GM23338 (cell line): ENCODE results near the gene CHRM4.

Experiments
- CREB1 ChIP-seq: fragments of 250-450 bp; sonication (Bioruptor Pico); IDR thresholded peaks from 2 replicates; pipeline ENCODE4 v1.5.0; 2020; ENCODE audit warnings: low read depth, mild to moderate bottlenecking, moderate library complexity
- CTCF ChIP-seq, 2 experiments: fragments of 200-600 bp in 1 of 2; sonication (generic) in 1 of 2; conservative IDR thresholded peaks; 2 replicates each; pipeline versions ENCODE4 v1.5.1 to v1.6.1; 2016 to 2017; ENCODE audit warnings: antibody characterized with exemption in 2 of 2, low read depth in 2 of 2, mild to moderate bottlenecking in 2 of 2, moderate library complexity in 1 of 2
- ETS1 ChIP-seq: IDR thresholded peaks from 2 replicates; pipeline ENCODE4 v1.6.1; 2016; ENCODE audit warnings: antibody characterized with exemption
- EZH2 ChIP-seq: fragments of 200-600 bp; sonication (generic); IDR thresholded peaks from one replicate; pipeline ENCODE4 v1.8.0; 2017; ENCODE audit warnings: antibody characterized with exemption, mild to moderate bottlenecking, low read depth; ENCODE audit not compliant: unreplicated experiment
- EZH2phosphoT487 ChIP-seq: fragments of 200-600 bp; sonication (generic); IDR thresholded peaks from one replicate; pipeline ENCODE4 v1.8.1; 2018; ENCODE audit warnings: antibody characterized with exemption; ENCODE audit not compliant: unreplicated experiment
- JUNB ChIP-seq: IDR thresholded peaks from one replicate; pipeline ENCODE4 v1.6.1; 2016; ENCODE audit warnings: antibody characterized with exemption; ENCODE audit not compliant: unreplicated experiment
- NANOG ChIP-seq: IDR thresholded peaks from 2 replicates; pipeline ENCODE4 v1.6.1; 2016; ENCODE audit warnings: antibody characterized with exemption, borderline replicate concordance
- POLR2AphosphoS5 ChIP-seq: IDR thresholded peaks from 2 replicates; pipeline ENCODE4 v1.6.1; 2016; ENCODE audit warnings: antibody characterized with exemption, low read depth
- REST ChIP-seq: IDR thresholded peaks from one replicate; pipeline ENCODE4 v1.6.1; 2018; ENCODE audit warnings: antibody characterized with exemption; ENCODE audit not compliant: unreplicated experiment
- STAT1 ChIP-seq: IDR thresholded peaks from one replicate; pipeline ENCODE4 v1.6.1; 2016; ENCODE audit warnings: antibody characterized with exemption; ENCODE audit not compliant: unreplicated experiment
- ZNF114 ChIP-seq: fragments of 250-450 bp; sonication (Bioruptor Pico); IDR thresholded peaks from 2 replicates; pipeline ENCODE4 v1.5.0; 2020; ENCODE audit warnings: mild to moderate bottlenecking, moderate library complexity
- ZNF331 ChIP-seq: fragments of 250-450 bp; sonication (Bioruptor Pico); IDR thresholded peaks from 2 replicates; pipeline ENCODE4 v1.5.0; 2020; ENCODE audit warnings: low read depth, mild to moderate bottlenecking, moderate library complexity
- ZNF462 ChIP-seq: fragments of 250-450 bp; sonication (Bioruptor Pico); IDR thresholded peaks from 2 replicates; pipeline ENCODE4 v1.5.0; 2020; ENCODE audit warnings: mild to moderate bottlenecking, moderate library complexity

DNA sequence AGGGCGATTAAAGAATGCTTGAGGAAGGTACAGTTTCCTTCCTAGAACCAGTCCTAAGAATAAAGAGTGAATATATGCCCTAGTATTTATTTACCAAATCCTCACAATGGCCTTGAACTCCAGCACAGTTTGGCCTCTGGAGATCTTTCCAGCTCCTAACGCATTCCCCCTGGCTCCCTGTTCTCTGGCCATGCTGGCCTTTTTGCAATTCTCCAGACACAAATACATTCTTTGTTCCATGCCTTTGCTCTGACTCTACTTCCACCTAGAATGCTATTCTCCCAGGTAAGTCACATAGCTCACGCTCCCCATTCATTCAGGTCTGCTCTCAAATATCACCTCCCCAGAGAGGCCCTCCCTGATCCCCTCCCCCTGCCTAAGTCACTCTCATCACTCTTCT lies 48.1 kb downstream of the CHRM4 start:
- no peak for TF ChIP-seq CTCF (conservative IDR thresholded peaks at IDR 0.05; ENCODE audit: low read depth in 2 of 2)
- TF ChIP-seq ETS1: no peak
- no peak for TF ChIP-seq EZH2
- no peak for TF ChIP-seq POLR2AphosphoS5
- TF ChIP-seq REST: no peak
- no peak for TF ChIP-seq STAT1
- no peak for TF ChIP-seq CREB1 (CRISPR knock-in tag)
- TF ChIP-seq EZH2phosphoT487: no peak
- TF ChIP-seq ZNF462 (CRISPR knock-in tag): no peak
- TF ChIP-seq ZNF331: no peak
- TF ChIP-seq NANOG: no peak
- TF ChIP-seq JUNB: no peak
- TF ChIP-seq ZNF114: no peak
